HG03280 (cell line): ENCODE data around the gene FNTB.

ENCODE experiments used
- ATAC-seq: cut with Tn5 transposase; IDR thresholded peaks from one replicate; pipeline ENCODE4 v1.9.1; 2021; ENCODE audit warnings: mild to moderate bottlenecking, moderate library complexity; ENCODE audit not compliant: unreplicated experiment

FNTB gene

DNA sequence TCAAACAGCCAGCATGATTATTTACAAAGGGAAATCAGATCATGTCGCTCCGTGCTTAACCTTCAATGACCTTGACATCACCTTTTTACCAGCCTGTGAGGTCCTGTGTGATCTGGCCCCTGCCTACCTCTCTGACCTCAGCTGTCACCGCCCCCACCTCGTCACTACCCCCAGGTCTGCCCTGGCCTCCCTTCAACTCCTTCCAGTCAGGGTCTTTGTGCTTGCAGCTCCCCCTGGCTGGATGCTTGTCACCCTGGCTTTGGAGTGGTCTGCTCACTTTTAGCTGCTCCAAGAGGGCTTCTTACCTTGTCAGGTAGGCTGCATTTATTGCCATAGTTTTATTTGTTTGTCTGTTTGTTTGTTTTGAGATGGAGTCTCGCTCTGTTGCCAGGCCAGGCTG lies 123.8 kb downstream of the FNTB start:
- ATAC-seq, result no peak
